CD14-positive monocyte (primary cell): ENCODE data around the gene PSMB5. TPM values are rescaled to one million over a fixed set of nuclear protein-coding genes. Genes with fewer than 3 reads are reported as not detected.

Source experiments
- DNase-seq, 3 donors: peaks; one replicate each; pipeline ENCODE4 v3.0.0-alpha.2; 2011 to 2022
- H2AFZ ChIP-seq: 2 replicates; pipeline ENCODE4 v1.6.0; 2012; ENCODE audit warnings: mild to moderate bottlenecking, low read depth, low read length, inconsistent platforms; ENCODE audit not compliant: insufficient read depth, poor library complexity, severe bottlenecking
- H3K27ac ChIP-seq, 2 donors: 1 replicate in 1 of 2; 2 replicates in 1 of 2; pipeline ENCODE4 v1.5.1; 2012 to 2013; ENCODE audit warnings: low read length in 2 of 2, control low read depth in 1 of 2, inconsistent platforms in 1 of 2, low read depth in 1 of 2, mild to moderate bottlenecking in 1 of 2
- H3K27me3 ChIP-seq, 2 donors: one replicate each; pipeline versions ENCODE4 v1.6.0 to v1.6.1; 2011 to 2013; ENCODE audit warnings: low read length in 2 of 2; ENCODE audit not compliant: control insufficient read depth in 2 of 2, insufficient read depth in 2 of 2
- H3K36me3 ChIP-seq, 2 donors: replicated peaks in 1 of 2; 1 replicate in 1 of 2; 2 replicates in 1 of 2; pipeline versions ENCODE4 v1.5.1 to v1.6.1; 2012 to 2013; ENCODE audit warnings: low read length in 2 of 2, control low read depth in 1 of 2, inconsistent platforms in 1 of 2, mild to moderate bottlenecking in 1 of 2; ENCODE audit not compliant: insufficient read depth in 2 of 2, control insufficient read depth in 1 of 2
- H3K4me1 ChIP-seq, 2 donors: 1 replicate in 1 of 2; 2 replicates in 1 of 2; pipeline versions ENCODE4 v1.5.1 to v1.6.1; 2012 to 2013; ENCODE audit warnings: low read length in 2 of 2, control low read depth in 1 of 2, inconsistent platforms in 1 of 2, mild to moderate bottlenecking in 1 of 2, moderate library complexity in 1 of 2; ENCODE audit not compliant: insufficient read depth in 2 of 2, control insufficient read depth in 1 of 2
- H3K4me2 ChIP-seq: replicated peaks from 2 replicates; pipeline ENCODE3; 2012; ENCODE audit warnings: low read length, moderate library complexity, mild to moderate bottlenecking; ENCODE audit not compliant: poor library complexity, severe bottlenecking; ENCODE audit errors: extremely low read depth
- H3K4me3 ChIP-seq, 3 experiments: fragments of 200-600 bp in 1 of 3; sonication (generic) in 1 of 3; replicated peaks in 1 of 3; 1 replicate in 2 of 3; 2 replicates in 1 of 3; pipeline ENCODE4 v1.5.1; 2011 to 2013; ENCODE audit warnings: low read length in 3 of 3, mild to moderate bottlenecking in 3 of 3, control low read depth in 2 of 3, low read depth in 2 of 3, inconsistent platforms in 1 of 3, moderate library complexity in 1 of 3
- H3K79me2 ChIP-seq: 2 replicates; pipeline ENCODE4 v1.6.0; 2012; ENCODE audit warnings: mild to moderate bottlenecking, control low read depth, inconsistent platforms, low read length, moderate library complexity; ENCODE audit not compliant: insufficient read depth
- H3K9ac ChIP-seq: 2 replicates; pipeline ENCODE4 v1.6.0; 2017; ENCODE audit warnings: low read length, mild to moderate bottlenecking; ENCODE audit not compliant: insufficient read depth, poor library complexity, severe bottlenecking
- H3K9me3 ChIP-seq, 2 donors: replicated peaks in 1 of 2; 1 replicate in 1 of 2; 2 replicates in 1 of 2; pipeline versions ENCODE4 v1.5.1 to v1.6.1; 2012 to 2013; ENCODE audit warnings: low read length in 2 of 2, control low read depth in 1 of 2; ENCODE audit not compliant: control insufficient read depth in 1 of 2, insufficient read depth in 1 of 2
- H4K20me1 ChIP-seq: 2 replicates; pipeline ENCODE4 v1.6.0; 2012; ENCODE audit warnings: mild to moderate bottlenecking, low read length, control low read depth, moderate library complexity; ENCODE audit not compliant: insufficient read depth
- H3K27ac Mint-ChIP-seq, 7 donors: one replicate each; pipeline ENCODE4 v1.8.0; 2020; ENCODE audit warnings: mild to moderate bottlenecking in 7 of 7, mixed read lengths in 7 of 7, moderate library complexity in 6 of 7, inconsistent platforms in 2 of 7
- H3K27me3 Mint-ChIP-seq, 3 donors: one replicate each; pipeline ENCODE4 v1.8.0; 2021 to 2022; ENCODE audit warnings: low read depth in 3 of 3, mild to moderate bottlenecking in 3 of 3, mixed read lengths in 3 of 3, moderate library complexity in 3 of 3, inconsistent platforms in 1 of 3
- H3K36me3 Mint-ChIP-seq, 2 donors: one replicate each; pipeline ENCODE4 v1.8.0; 2020; ENCODE audit warnings: mixed read lengths in 2 of 2, inconsistent platforms in 1 of 2, mild to moderate bottlenecking in 1 of 2
- H3K4me1 Mint-ChIP-seq: one replicate; pipeline ENCODE4 v1.8.0; 2020; ENCODE audit warnings: mild to moderate bottlenecking, mixed read lengths
- H3K4me3 Mint-ChIP-seq, 2 donors: one replicate each; pipeline ENCODE4 v1.8.0; 2020; ENCODE audit warnings: mild to moderate bottlenecking in 2 of 2, mixed read lengths in 2 of 2, moderate library complexity in 1 of 2
- H3K9me3 Mint-ChIP-seq, 7 donors: one replicate each; pipeline ENCODE4 v1.8.0; 2020 to 2022; ENCODE audit warnings: mixed read lengths in 7 of 7, mild to moderate bottlenecking in 6 of 7, moderate library complexity in 6 of 7, inconsistent platforms in 2 of 7
- WGBS: methylation state at CpG from one replicate; pipeline ENCODE4 v1.1.5; 2013; ENCODE audit warnings: missing lambda C conversion rate; ENCODE audit not compliant: insufficient coverage; 5-methylcytosine and 5-hydroxymethylcytosine counted together
- intact Hi-C, 2 donors: fragments of 100-400 bp; cut with micrococcal nuclease; formaldehyde crosslinking; loops; one replicate each; pipeline versions ENCODE4 v1.15.0 to v1.15.1; 2023
- polyA plus RNA-seq, 3 donors: library from polyadenylated mRNA; depleted of rRNA in 1 of 3; unstranded in 2 of 3; stranded (reverse) in 1 of 3; fragments of 300-500 nt in 2 of 3; fragments of >200 nt in 1 of 3; fragmentation: Illumina TruSeq in 2 of 3; gene quantifications; 1 replicate in 2 of 3; 2 replicates in 1 of 3; pipeline ENCODE4 v1.2.3, GENCODE V29; 2012 to 2021
- TF ChIP-seq, protein P1 (sequence below): fragments of 200-600 bp; IDR thresholded peaks from one replicate; pipeline ENCODE4 v1.8.0; 2022; ENCODE audit warnings: antibody characterized with exemption, mild to moderate bottlenecking

The PSMB5 gene
- polyA plus RNA-seq, 3 donors: 16.8 to 61.8 (median 57.6) TPM

- no peak for DNase-seq
- peaks cover 62 to 77% of the 10 kb centered on the region in 2 donors for H3K36me3 ChIP-seq
- H3K9me3 ChIP-seq: no peaks in the 10 kb centered on the region
- H3K4me2 ChIP-seq: no peak overlapping the region
- no peak overlapping the region for H2AFZ ChIP-seq
- H3K79me2 ChIP-seq: peaks cover 64% of the 10 kb centered on the region
- Mint-ChIP-seq H3K4me1 (peaks cover 35% of the 10 kb centered on the region), H3K27me3 (peaks cover 0 to 2% (median 0%) of the 10 kb centered on the region in 3 donors), H3K27ac (peak overlapping the region in 4 of 7 donors; percentile 21 to 63 (median 46)), H3K9me3 (no peaks in the 10 kb centered on the region), H3K36me3 (peaks cover 74 to 78% of the 10 kb centered on the region in 2 donors), H3K4me3 (no peak overlapping the region)
- intact Hi-C loops: loop anchor here in 1 of 2 donors (5.0 kb wide), 2 partner anchors 39 to 119 kb away; no protein-coding TSS in a partner anchor
- TF ChIP-seq, protein P1, sequence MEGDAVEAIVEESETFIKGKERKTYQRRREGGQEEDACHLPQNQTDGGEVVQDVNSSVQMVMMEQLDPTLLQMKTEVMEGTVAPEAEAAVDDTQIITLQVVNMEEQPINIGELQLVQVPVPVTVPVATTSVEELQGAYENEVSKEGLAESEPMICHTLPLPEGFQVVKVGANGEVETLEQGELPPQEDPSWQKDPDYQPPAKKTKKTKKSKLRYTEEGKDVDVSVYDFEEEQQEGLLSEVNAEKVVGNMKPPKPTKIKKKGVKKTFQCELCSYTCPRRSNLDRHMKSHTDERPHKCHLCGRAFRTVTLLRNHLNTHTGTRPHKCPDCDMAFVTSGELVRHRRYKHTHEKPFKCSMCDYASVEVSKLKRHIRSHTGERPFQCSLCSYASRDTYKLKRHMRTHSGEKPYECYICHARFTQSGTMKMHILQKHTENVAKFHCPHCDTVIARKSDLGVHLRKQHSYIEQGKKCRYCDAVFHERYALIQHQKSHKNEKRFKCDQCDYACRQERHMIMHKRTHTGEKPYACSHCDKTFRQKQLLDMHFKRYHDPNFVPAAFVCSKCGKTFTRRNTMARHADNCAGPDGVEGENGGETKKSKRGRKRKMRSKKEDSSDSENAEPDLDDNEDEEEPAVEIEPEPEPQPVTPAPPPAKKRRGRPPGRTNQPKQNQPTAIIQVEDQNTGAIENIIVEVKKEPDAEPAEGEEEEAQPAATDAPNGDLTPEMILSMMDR: no peak
- no peak overlapping the region for H3K9ac ChIP-seq
- 99% methylated on average over 8 of the region's 14 CpGs for WGBS
- H4K20me1 ChIP-seq: peaks cover 81% of the 10 kb centered on the region
- no peak overlapping the region for H3K4me3 ChIP-seq
- H3K27ac ChIP-seq: peak overlapping the region in 1 of 2 donors; percentile 2
- H3K4me1 ChIP-seq: peaks cover 31 to 39% of the 10 kb centered on the region in 2 donors
- no peaks in the 10 kb centered on the region for H3K27me3 ChIP-seq
Observed at GRCh38 chr14:23067847-23068788, 33.4 kb upstream of the PSMB5 start.

- Mint-ChIP-seq H3K27ac (peak overlapping the region in 1 of 7 donors; percentile 26), H3K4me1 (peaks cover 32% of the 10 kb centered on the region), H3K36me3 (peaks cover 75 to 78% of the 10 kb centered on the region in 2 donors), H3K27me3 (peaks cover 0 to 4% (median 0%) of the 10 kb centered on the region in 3 donors), H3K9me3 (no peaks in the 10 kb centered on the region), H3K4me3 (no peak overlapping the region)
- H3K36me3 ChIP-seq: peaks cover 62 to 77% of the 10 kb centered on the region in 2 donors
- H3K4me2 ChIP-seq: no peak overlapping the region
- no peak overlapping the region for H3K9ac ChIP-seq
- no peak overlapping the region for H3K4me3 ChIP-seq
- H3K27me3 ChIP-seq: no peaks in the 10 kb centered on the region
- intact Hi-C loops: loop anchor here in 1 of 2 donors (5.0 kb wide), 2 partner anchors 40 to 120 kb away; no protein-coding TSS in a partner anchor
- H3K4me1 ChIP-seq: peaks cover 28 to 33% of the 10 kb centered on the region in 2 donors
- peaks cover 55% of the 10 kb centered on the region for H3K79me2 ChIP-seq
- peaks cover 87% of the 10 kb centered on the region for H4K20me1 ChIP-seq
- TF ChIP-seq, protein P1: no peak
- H3K9me3 ChIP-seq: no peaks in the 10 kb centered on the region
- H2AFZ ChIP-seq: no peak overlapping the region
- WGBS: 100% methylated on average over 5 of the region's 23 CpGs
- DNase-seq: no peak
- no peak overlapping the region for H3K27ac ChIP-seq
Observed at GRCh38 chr14:23066855-23067744, 32.4 kb upstream of the PSMB5 start.
